Ishikawa (cell line): ENCODE measurements around the gene DPH2.

Experiments used
- EP300 ChIP-seq: IDR thresholded peaks from 2 replicates; pipeline ENCODE4 v1.6.1; 2012; ENCODE audit warnings: borderline replicate concordance
- FOXM1 ChIP-seq: IDR thresholded peaks from 2 replicates; pipeline ENCODE4 v1.6.1; 2012; ENCODE audit warnings: low read depth, borderline replicate concordance
- RAD21 ChIP-seq: IDR thresholded peaks from 2 replicates; pipeline ENCODE4 v1.6.1; 2012; ENCODE audit warnings: low read depth
- TF ChIP-seq, protein P1 (sequence below): IDR thresholded peaks from 2 replicates; pipeline ENCODE4 v1.6.1; 2012
- TF ChIP-seq, protein P2 (sequence below): IDR thresholded peaks from 2 replicates; pipeline ENCODE4 v1.6.1; 2012; ENCODE audit warnings: low read depth, mild to moderate bottlenecking

DNA sequence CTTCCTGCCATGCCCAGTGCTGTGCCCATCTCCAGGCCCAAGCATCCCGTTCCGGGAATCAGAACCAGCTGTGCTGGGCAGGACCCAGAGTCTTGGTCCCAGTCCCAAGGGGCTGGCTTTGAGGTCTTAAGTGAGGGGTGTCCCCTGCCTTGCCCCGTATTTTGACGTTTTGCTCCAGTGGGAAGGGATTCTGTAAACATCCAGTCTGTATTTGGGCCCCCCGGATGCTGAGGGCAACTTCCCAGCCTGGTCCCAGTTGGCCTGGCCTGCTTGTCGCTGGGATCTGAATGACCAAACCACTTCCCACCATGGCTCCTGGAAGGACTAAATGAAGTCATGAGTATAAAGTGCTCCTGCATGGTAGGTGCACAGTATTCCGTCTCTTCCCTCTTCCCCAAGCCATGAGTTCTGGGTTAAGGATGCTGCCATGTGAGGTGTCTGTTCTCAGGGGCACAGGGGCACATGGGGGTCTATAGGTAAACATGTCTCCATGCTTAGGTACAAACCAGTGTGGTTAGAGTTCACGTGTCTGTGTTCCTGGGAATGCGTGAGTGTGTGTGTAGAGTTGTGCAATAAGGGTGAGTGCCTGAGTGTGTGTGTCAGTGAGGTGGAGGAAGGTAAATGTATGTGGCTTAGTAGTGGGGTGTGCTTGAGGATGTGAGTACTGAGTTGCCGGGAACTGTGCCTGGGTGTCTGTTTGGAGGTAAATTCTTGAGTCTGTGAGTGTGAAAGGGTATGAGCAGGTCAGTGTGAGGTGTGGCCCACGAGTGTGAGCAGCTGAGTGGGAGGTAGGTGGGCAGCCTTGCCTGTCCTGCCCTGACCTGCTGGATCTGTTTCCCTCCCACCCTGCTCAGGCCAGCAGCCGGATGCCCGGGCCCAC lies 10.7 kb downstream of the DPH2 start:
- TF ChIP-seq FOXM1: no peak
- TF ChIP-seq, protein P1, sequence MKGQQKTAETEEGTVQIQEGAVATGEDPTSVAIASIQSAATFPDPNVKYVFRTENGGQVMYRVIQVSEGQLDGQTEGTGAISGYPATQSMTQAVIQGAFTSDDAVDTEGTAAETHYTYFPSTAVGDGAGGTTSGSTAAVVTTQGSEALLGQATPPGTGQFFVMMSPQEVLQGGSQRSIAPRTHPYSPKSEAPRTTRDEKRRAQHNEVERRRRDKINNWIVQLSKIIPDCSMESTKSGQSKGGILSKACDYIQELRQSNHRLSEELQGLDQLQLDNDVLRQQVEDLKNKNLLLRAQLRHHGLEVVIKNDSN: no peak
- no peak for TF ChIP-seq RAD21
- TF ChIP-seq, protein P2, sequence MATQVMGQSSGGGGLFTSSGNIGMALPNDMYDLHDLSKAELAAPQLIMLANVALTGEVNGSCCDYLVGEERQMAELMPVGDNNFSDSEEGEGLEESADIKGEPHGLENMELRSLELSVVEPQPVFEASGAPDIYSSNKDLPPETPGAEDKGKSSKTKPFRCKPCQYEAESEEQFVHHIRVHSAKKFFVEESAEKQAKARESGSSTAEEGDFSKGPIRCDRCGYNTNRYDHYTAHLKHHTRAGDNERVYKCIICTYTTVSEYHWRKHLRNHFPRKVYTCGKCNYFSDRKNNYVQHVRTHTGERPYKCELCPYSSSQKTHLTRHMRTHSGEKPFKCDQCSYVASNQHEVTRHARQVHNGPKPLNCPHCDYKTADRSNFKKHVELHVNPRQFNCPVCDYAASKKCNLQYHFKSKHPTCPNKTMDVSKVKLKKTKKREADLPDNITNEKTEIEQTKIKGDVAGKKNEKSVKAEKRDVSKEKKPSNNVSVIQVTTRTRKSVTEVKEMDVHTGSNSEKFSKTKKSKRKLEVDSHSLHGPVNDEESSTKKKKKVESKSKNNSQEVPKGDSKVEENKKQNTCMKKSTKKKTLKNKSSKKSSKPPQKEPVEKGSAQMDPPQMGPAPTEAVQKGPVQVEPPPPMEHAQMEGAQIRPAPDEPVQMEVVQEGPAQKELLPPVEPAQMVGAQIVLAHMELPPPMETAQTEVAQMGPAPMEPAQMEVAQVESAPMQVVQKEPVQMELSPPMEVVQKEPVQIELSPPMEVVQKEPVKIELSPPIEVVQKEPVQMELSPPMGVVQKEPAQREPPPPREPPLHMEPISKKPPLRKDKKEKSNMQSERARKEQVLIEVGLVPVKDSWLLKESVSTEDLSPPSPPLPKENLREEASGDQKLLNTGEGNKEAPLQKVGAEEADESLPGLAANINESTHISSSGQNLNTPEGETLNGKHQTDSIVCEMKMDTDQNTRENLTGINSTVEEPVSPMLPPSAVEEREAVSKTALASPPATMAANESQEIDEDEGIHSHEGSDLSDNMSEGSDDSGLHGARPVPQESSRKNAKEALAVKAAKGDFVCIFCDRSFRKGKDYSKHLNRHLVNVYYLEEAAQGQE: no peak
- no peak for TF ChIP-seq EP300
